Subcutaneous preadipocyte (primary cell): ENCODE data around the gene PPP1R8. TPM values are rescaled to one million over a fixed set of nuclear protein-coding genes. Genes with fewer than 3 reads are reported as not detected.
A peak's percentile ranks its signal among the peaks of the same experiment; 100 is the strongest.

Source experiments
- small RNA-seq: library from RNA; depleted of rRNA; stranded (forward); fragments of <200 nt; gene quantifications from one replicate; pipeline ENCODE3, GENCODE V24; 2012
- total RNA-seq: library from RNA; depleted of rRNA; stranded (reverse); fragments of >200 nt; gene quantifications from 2 replicates; pipeline ENCODE4 v1.2.3, GENCODE V29; 2012

Gene PPP1R8
- 29.4 and 34.2 TPM in 2 replicates for total RNA-seq

GRCh38 chr1:27830621-27831440 lies at the start of gene PPP1R8:
PPP1R8 (plus strand) TSS chr1:27830782; CDS start chr1:27830836, 54 bp downstream.

GRCh38 chr1:27872059-27872801 lies 41.6 kb downstream of the PPP1R8 start, which contains the start of gene THEMIS2:
THEMIS2 (plus strand) TSS chr1:27872544; CDS start chr1:27872572, 28 bp downstream.

Small RNA genes lying within 50 kb of the gene (small RNA-seq; reads per million reads assigned to genes)
- gene RNU6-1245P (not detected), gene SCARNA1 (4,960 reads per million, percentile 100 among the genes with 10 or more reads in this experiment)

Other genes starting within 250 kb of the PPP1R8 start
- 8.1 and 12.3 TPM in 2 replicates for gene AHDC1, start 226.6 kb upstream of the PPP1R8 start, total RNA-seq
- not detected in 2 replicates for gene FGR, start 195.6 kb upstream of the PPP1R8 start, total RNA-seq
- 10.8 and 15.4 TPM in 2 replicates for gene IFI6, start 158.6 kb upstream of the PPP1R8 start, total RNA-seq
- 12.7 and 12.9 TPM in 2 replicates for gene FAM76A, start 104.8 kb upstream of the PPP1R8 start, total RNA-seq
- 46.1 and 54.0 TPM in 2 replicates for gene STX12, start 57.6 kb upstream of the PPP1R8 start, total RNA-seq
- gene THEMIS2, start 41.8 kb downstream of the PPP1R8 start, total RNA-seq: 10.3 and 13.9 TPM in 2 replicates
- 29.4 and 46.1 TPM in 2 replicates for gene RPA2, start 83.8 kb downstream of the PPP1R8 start, total RNA-seq
- gene SMPDL3B, start 104.2 kb downstream of the PPP1R8 start, total RNA-seq: not detected in 2 replicates
- 7.2 and 11.0 TPM in 2 replicates for gene XKR8, start 129.2 kb downstream of the PPP1R8 start, total RNA-seq